Loucy (cell line): Measurements from ENCODE around the gene GLDN.

ENCODE experiments used
- H2AFZ ChIP-seq: fragments of 200-600 bp; sonication (generic); 2 replicates; pipeline ENCODE4 v1.6.0; 2016; ENCODE audit warnings: antibody characterized with exemption, mild to moderate bottlenecking, low read length, moderate library complexity
- H3F3A ChIP-seq: fragments of 200-600 bp; 2 replicates; pipeline ENCODE4 v1.6.0; 2016; ENCODE audit warnings: antibody characterized with exemption, low read depth, mild to moderate bottlenecking
- H3K27me3 ChIP-seq: fragments of 200-600 bp; sonication (generic); 2 replicates; pipeline ENCODE4 v1.6.1; 2014; ENCODE audit warnings: low read length, mild to moderate bottlenecking; ENCODE audit not compliant: insufficient read depth, poor library complexity, severe bottlenecking
- H3K36me3 ChIP-seq: fragments of 200-600 bp; sonication (generic); 2 replicates; pipeline ENCODE4 v1.6.1; 2016; ENCODE audit warnings: low read length; ENCODE audit not compliant: insufficient read depth
- H3K4me1 ChIP-seq: fragments of 200-600 bp; sonication (generic); 2 replicates; pipeline ENCODE4 v1.5.1; 2014; ENCODE audit warnings: low read length, mild to moderate bottlenecking; ENCODE audit not compliant: insufficient read depth, poor library complexity, severe bottlenecking
- H3K4me2 ChIP-seq: fragments of 200-600 bp; sonication (generic); 2 replicates; pipeline ENCODE4 v1.6.0; 2014; ENCODE audit warnings: antibody characterized with exemption, low read length, low read depth, mild to moderate bottlenecking; ENCODE audit not compliant: poor library complexity, severe bottlenecking
- H3K4me3 ChIP-seq: fragments of 200-600 bp; sonication (generic); 2 replicates; pipeline ENCODE4 v1.5.1; 2014; ENCODE audit warnings: low read length, mild to moderate bottlenecking, mixed read lengths; ENCODE audit not compliant: poor library complexity, severe bottlenecking
- H3K79me2 ChIP-seq: fragments of 200-600 bp; sonication (generic); 2 replicates; pipeline ENCODE4 v1.6.1; 2014; ENCODE audit warnings: low read length; ENCODE audit not compliant: insufficient read depth
- H3K9ac ChIP-seq: fragments of 200-600 bp; sonication (generic); 2 replicates; pipeline ENCODE4 v1.6.0; 2014; ENCODE audit warnings: mild to moderate bottlenecking, low read depth, low read length, moderate library complexity; ENCODE audit not compliant: poor library complexity, severe bottlenecking
- H3K9me2 ChIP-seq: fragments of 200-600 bp; sonication (generic); replicated peaks from 2 replicates; pipeline ENCODE4 v1.6.1; 2016; ENCODE audit warnings: low read depth, low read length, mixed read lengths
- H3K9me3 ChIP-seq: fragments of 200-600 bp; sonication (generic); 2 replicates; pipeline ENCODE4 v1.6.1; 2014; ENCODE audit warnings: mild to moderate bottlenecking, antibody characterized with exemption, low read length, low read depth; ENCODE audit not compliant: insufficient read depth
- H4K20me1 ChIP-seq: fragments of 200-600 bp; sonication (generic); 2 replicates; pipeline ENCODE4 v1.6.0; 2014; ENCODE audit warnings: antibody characterized with exemption, low read length, mild to moderate bottlenecking; ENCODE audit not compliant: insufficient read depth, poor library complexity, severe bottlenecking
- EZH2phosphoT487 ChIP-seq: fragments of 200-600 bp; IDR thresholded peaks from 2 replicates; pipeline ENCODE4 v1.6.1; 2018; ENCODE audit warnings: antibody characterized with exemption, mild to moderate bottlenecking, moderate library complexity, borderline replicate concordance
- TF ChIP-seq, protein P1 (sequence below): fragments of 200-600 bp; sonication (generic); conservative IDR thresholded peaks from 2 replicates; pipeline ENCODE4 v1.5.1; 2014; ENCODE audit warnings: mild to moderate bottlenecking, antibody characterized with exemption, low read length

The GLDN gene

DNA sequence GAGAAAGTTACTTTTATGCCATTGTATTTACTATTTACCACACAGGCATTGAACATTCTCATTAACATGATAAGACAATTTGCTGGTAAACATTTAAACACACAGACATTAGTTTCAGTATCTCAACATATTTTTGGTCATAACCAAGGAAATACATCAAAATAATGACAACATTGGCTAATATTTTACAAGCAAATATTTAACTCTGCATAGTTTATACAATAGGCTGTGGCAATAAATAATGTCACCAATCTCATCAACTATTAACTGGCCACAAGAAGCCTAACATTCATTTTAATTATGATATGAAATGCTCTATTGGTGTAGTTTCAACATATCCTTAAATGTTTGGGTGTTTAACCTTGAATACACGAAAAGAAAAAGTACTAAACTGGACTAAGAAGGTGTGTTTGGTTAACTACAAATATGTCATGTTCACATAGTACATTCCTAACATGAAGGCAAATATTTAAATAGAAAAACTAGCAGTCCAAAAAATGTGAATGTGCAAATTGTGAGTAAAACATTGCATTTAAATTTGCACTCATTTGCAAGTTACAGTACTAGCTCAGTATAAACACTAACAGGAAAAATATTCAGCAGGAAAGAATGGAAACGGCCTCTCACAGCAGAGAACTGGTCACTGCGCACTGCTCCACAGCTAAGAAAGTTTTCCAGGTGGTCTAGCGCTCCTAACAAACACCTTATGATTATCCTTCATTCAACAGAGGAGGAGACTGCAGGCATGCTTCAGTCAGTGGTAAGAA lies 106.6 kb downstream of the GLDN start:
- peaks cover 8% of the 10 kb centered on the region for H3K4me1 ChIP-seq

DNA sequence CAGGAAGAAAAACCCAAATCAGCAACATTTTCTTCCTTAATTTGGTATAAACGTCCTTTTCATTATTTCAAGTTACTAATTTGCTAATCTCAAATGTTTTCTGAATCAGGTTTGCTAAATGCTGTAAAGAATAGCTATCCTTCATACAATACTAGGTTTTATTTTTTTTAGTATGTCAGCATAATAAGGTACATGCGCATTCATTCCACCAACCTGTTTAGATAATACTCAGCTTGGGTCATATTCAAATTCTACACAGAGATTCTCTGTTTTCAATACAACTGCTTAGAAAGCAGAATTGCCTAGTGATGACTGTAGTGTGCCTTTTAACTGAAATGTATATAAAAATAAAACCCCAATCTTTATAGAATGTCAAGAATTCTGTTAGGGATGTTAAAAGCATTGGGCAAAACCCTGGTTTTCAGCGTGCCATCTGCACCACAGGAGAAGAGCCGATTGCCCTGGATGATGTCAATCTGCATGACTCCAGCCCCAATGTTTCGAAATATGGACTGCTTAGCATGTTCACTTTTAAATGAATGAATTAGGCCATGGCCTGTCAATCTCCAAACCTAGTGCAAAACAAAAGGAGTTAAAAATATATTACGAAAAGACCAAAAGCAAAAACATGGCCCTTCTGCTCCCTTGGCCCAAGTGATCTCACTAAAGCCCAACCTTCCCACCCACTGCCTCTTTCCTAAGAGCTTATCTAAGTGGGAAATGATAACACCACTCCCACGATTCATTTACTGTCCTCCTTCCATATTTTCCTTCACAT lies 107.4 kb downstream of the GLDN start:
- no peaks in the 10 kb centered on the region for H3K9me2 ChIP-seq
- H4K20me1 ChIP-seq = no peaks in the 10 kb centered on the region

More for the DNA sequence above, 106.6 kb downstream of the GLDN start:
- Histone ChIP-seq H3K27me3 (no peaks in the 10 kb centered on the region), H3K9me3 (no peaks in the 10 kb centered on the region; the same call in 1 of the 2 replicates), H3K4me2 (no peak overlapping the region), H3K9me2 (no peaks in the 10 kb centered on the region), H3F3A (no peaks in the 10 kb centered on the region), H2AFZ (no peak overlapping the region), H3K36me3 (peaks cover 28% of the 10 kb centered on the region; the same call in 1 of the 2 replicates), H3K9ac (no peak overlapping the region), H4K20me1 (no peaks in the 10 kb centered on the region), H3K79me2 (no peaks in the 10 kb centered on the region), H3K4me3 (no peak overlapping the region)
- TF ChIP-seq EZH2phosphoT487 = no peak
- TF ChIP-seq, protein P1, sequence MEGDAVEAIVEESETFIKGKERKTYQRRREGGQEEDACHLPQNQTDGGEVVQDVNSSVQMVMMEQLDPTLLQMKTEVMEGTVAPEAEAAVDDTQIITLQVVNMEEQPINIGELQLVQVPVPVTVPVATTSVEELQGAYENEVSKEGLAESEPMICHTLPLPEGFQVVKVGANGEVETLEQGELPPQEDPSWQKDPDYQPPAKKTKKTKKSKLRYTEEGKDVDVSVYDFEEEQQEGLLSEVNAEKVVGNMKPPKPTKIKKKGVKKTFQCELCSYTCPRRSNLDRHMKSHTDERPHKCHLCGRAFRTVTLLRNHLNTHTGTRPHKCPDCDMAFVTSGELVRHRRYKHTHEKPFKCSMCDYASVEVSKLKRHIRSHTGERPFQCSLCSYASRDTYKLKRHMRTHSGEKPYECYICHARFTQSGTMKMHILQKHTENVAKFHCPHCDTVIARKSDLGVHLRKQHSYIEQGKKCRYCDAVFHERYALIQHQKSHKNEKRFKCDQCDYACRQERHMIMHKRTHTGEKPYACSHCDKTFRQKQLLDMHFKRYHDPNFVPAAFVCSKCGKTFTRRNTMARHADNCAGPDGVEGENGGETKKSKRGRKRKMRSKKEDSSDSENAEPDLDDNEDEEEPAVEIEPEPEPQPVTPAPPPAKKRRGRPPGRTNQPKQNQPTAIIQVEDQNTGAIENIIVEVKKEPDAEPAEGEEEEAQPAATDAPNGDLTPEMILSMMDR = no peak

DNA sequence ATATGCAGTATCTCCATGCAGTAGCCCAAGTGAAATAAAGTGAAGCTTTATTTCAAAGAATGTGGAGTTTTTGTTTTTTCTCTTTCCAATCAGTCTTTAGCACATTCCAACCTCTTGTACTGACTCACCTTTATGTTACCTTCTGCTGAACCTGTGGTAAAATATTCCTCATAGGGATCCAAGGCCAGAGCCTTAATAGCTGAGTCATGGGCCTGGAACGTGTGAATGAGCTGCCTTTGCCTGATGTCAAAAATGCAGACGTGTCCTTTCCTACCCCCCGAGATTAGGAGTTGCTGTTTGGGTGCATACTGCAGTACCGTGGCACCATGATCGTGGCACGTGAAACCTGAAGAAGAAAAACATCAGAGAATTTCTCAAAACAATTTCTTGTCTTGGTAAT lies 108.5 kb downstream of the GLDN start:
- Histone ChIP-seq H3K4me1 (peaks cover 8% of the 10 kb centered on the region), H3K4me2 (no peak overlapping the region), H3K9ac (no peak overlapping the region), H3F3A (no peaks in the 10 kb centered on the region), H3K9me3 (no peaks in the 10 kb centered on the region; the same call in 1 of the 2 replicates), H3K36me3 (peaks cover 35% of the 10 kb centered on the region), H4K20me1 (no peaks in the 10 kb centered on the region), H2AFZ (no peak overlapping the region), H3K4me3 (no peak overlapping the region), H3K9me2 (no peaks in the 10 kb centered on the region), H3K79me2 (no peaks in the 10 kb centered on the region), H3K27me3 (no peaks in the 10 kb centered on the region)
- TF ChIP-seq, protein P1 = no peak
- TF ChIP-seq EZH2phosphoT487 = no peak

More for the DNA sequence above, 107.4 kb downstream of the GLDN start:
- no peak overlapping the region for H3K9ac ChIP-seq
- no peak for TF ChIP-seq EZH2phosphoT487
- H3K79me2 ChIP-seq = no peaks in the 10 kb centered on the region
- H3K4me3 ChIP-seq = no peak overlapping the region
- H3K4me2 ChIP-seq = no peak overlapping the region
- peaks cover 8% of the 10 kb centered on the region for H3K4me1 ChIP-seq
- H3K27me3 ChIP-seq = no peaks in the 10 kb centered on the region
- no peaks in the 10 kb centered on the region for H3F3A ChIP-seq
- H3K9me3 ChIP-seq = no peaks in the 10 kb centered on the region; the same call in 1 of the 2 replicates
- H3K36me3 ChIP-seq = peaks cover 32% of the 10 kb centered on the region
- H2AFZ ChIP-seq = no peak overlapping the region
